PC-3 (cell line): ENCODE measurements around the gene TENT5C.

Source experiments
- CTCF ChIP-seq: fragments of 300-600 bp; sonication (generic); conservative IDR thresholded peaks from 2 replicates; pipeline ENCODE4 v1.5.1; 2017; ENCODE audit warnings: antibody characterized with exemption, low read depth, mild to moderate bottlenecking, low read length
- EZH2 ChIP-seq: fragments of 300-600 bp; sonication (generic); IDR thresholded peaks from one replicate; pipeline ENCODE4 v1.6.1; 2017; ENCODE audit warnings: antibody characterized with exemption, mild to moderate bottlenecking, low read length; ENCODE audit not compliant: unreplicated experiment
- EZH2phosphoT487 ChIP-seq: fragments of 300-600 bp; sonication (generic); IDR thresholded peaks from 2 replicates; pipeline ENCODE4 v1.6.1; 2018; ENCODE audit warnings: mild to moderate bottlenecking, antibody characterized with exemption, low read length, borderline replicate concordance

GRCh38 chr1:117598489-117598888 is 7.4 kb upstream of the TENT5C start:
- TF ChIP-seq CTCF (no peak), EZH2phosphoT487 (no peak), EZH2 (no peak)
